CD4-positive, alpha-beta memory T cell (primary cell): ENCODE results near the gene ITPRIP. TPM values are rescaled to one million over a fixed set of nuclear protein-coding genes. Genes with fewer than 3 reads are reported as not detected.

ENCODE experiments used
- CTCF ChIA-PET: fragments of 350-600 bp; sonication (Branson Sonifier 250); formaldehyde crosslinking; loops from one replicate; lab custom pipeline; 2021; ENCODE audit warnings: inconsistent platforms; ENCODE audit not compliant: partially characterized antibody; lab: Charles Lee
- POLR2A ChIA-PET: fragments of 350-600 bp; sonication (Branson Sonifier 250); formaldehyde crosslinking; loops from one replicate; lab custom pipeline; 2021; ENCODE audit not compliant: partially characterized antibody; lab: Charles Lee
- DNase-seq, 5 donors: peaks; one replicate each; pipeline versions ENCODE4 v3.0.0 to v3.0.0-alpha.2; 2020 to 2022; ENCODE audit warnings: mixed read lengths in 1 of 5
- H3K27ac ChIP-seq: one replicate; pipeline ENCODE4 v1.7.0; 2013; ENCODE audit warnings: low read depth, low read length
- H3K27me3 ChIP-seq: 2 replicates; pipeline ENCODE4 v1.7.0; 2013; ENCODE audit warnings: mild to moderate bottlenecking, low read length, moderate library complexity; ENCODE audit not compliant: insufficient read depth
- H3K36me3 ChIP-seq: 2 replicates; pipeline ENCODE4 v1.7.0; 2013; ENCODE audit warnings: mild to moderate bottlenecking, low read length, moderate library complexity; ENCODE audit not compliant: insufficient read depth
- H3K4me1 ChIP-seq: 2 replicates; pipeline ENCODE4 v1.7.0; 2013; ENCODE audit warnings: mild to moderate bottlenecking, low read length, moderate library complexity; ENCODE audit not compliant: insufficient read depth
- H3K4me3 ChIP-seq, 2 donors: one replicate each; pipeline ENCODE4 v1.7.0; 2013; ENCODE audit warnings: low read length in 2 of 2, mild to moderate bottlenecking in 1 of 2
- H3K9me3 ChIP-seq, 2 donors: one replicate each; pipeline ENCODE4 v1.7.0; 2013; ENCODE audit warnings: low read length in 2 of 2, control low read depth in 1 of 2; ENCODE audit not compliant: control insufficient read depth in 1 of 2
- H3K27ac Mint-ChIP-seq, 7 donors: one replicate each; pipeline ENCODE4 v1.8.0; 2020 to 2021; ENCODE audit warnings: mixed read lengths in 7 of 7, mild to moderate bottlenecking in 6 of 7, inconsistent platforms in 3 of 7, moderate library complexity in 3 of 7
- H3K27me3 Mint-ChIP-seq, 2 donors: one replicate each; pipeline ENCODE4 v1.8.0; 2020 to 2021; ENCODE audit warnings: mixed read lengths in 2 of 2
- H3K36me3 Mint-ChIP-seq, 2 donors: one replicate each; pipeline ENCODE4 v1.8.0; 2020 to 2021; ENCODE audit warnings: mixed read lengths in 2 of 2, inconsistent platforms in 1 of 2, mild to moderate bottlenecking in 1 of 2
- H3K4me1 Mint-ChIP-seq, 4 donors: one replicate each; pipeline ENCODE4 v1.8.0; 2020 to 2021; ENCODE audit warnings: mixed read lengths in 4 of 4, mild to moderate bottlenecking in 1 of 4
- H3K4me3 Mint-ChIP-seq, 8 donors: one replicate each; pipeline ENCODE4 v1.8.0; 2020 to 2021; ENCODE audit warnings: mixed read lengths in 8 of 8, mild to moderate bottlenecking in 7 of 8, moderate library complexity in 6 of 8, inconsistent platforms in 3 of 8
- H3K9me3 Mint-ChIP-seq, 8 donors: one replicate each; pipeline ENCODE4 v1.8.0; 2020 to 2021; ENCODE audit warnings: mixed read lengths in 8 of 8, mild to moderate bottlenecking in 5 of 8, inconsistent platforms in 3 of 8, moderate library complexity in 1 of 8
- intact Hi-C: fragments of 100-400 bp; cut with micrococcal nuclease; formaldehyde crosslinking; loops from one replicate; pipeline ENCODE4 v1.15.1; 2023
- polyA plus RNA-seq, 2 donors: library from polyadenylated mRNA; unstranded; fragments of 300-500 nt; fragmentation: Illumina TruSeq; gene quantifications; one replicate each; pipeline ENCODE4 v1.2.3, GENCODE V29; 2021
- total RNA-seq, 2 experiments: library from RNA; stranded (reverse); gene quantifications; one replicate each; pipeline ENCODE4 v1.2.3, GENCODE V29; 2021

Gene ITPRIP
- total and polyA plus RNA-seq, 4 experiments from 2014 or later: 10.3 to 15.7 (median 14.2) TPM

GRCh38 chr10:104318810-104319741, 19.2 kb downstream of the ITPRIP start:
- Histone ChIP-seq H3K27me3 (no peaks in the 10 kb centered on the region), H3K27ac (no peak overlapping the region), H3K4me1 (peaks cover 51% of the 10 kb centered on the region), H3K36me3 (peaks cover 18% of the 10 kb centered on the region), H3K9me3 (no peaks in the 10 kb centered on the region), H3K4me3 (no peak overlapping the region)
- ChIA-PET CTCF (interaction anchor here (1.0 to 1.4 kb wide), 3 partner anchors 13 to 35 kb away, joined by 3 to 6 read pairs (median 5); partner anchors contain the start of gene CFAP58), POLR2A (interaction anchor here (6.0 to 11.4 kb wide), 2 partner anchors 10 to 19 kb away, joined by 72 to 179 read pairs; partner anchors contain the start of gene ITPRIP)
- Mint-ChIP-seq H3K9me3 (peaks cover 0 to 3% (median 0%) of the 10 kb centered on the region in 8 donors), H3K4me3 (no peak overlapping the region), H3K36me3 (peaks cover 5 to 31% of the 10 kb centered on the region in 2 donors), H3K27me3 (no peaks in the 10 kb centered on the region), H3K4me1 (peaks cover 42 to 72% (median 61%) of the 10 kb centered on the region in 4 donors), H3K27ac (peak overlapping the region in 6 of 7 donors; percentile 15 to 66 (median 51))
- intact Hi-C loops: no loop called here
- DNase-seq: no peak

- intact Hi-C loops: no loop called here
- Histone ChIP-seq H3K9me3 (no peaks in the 10 kb centered on the region), H3K4me1 (peaks cover 43% of the 10 kb centered on the region), H3K27me3 (no peaks in the 10 kb centered on the region), H3K4me3 (no peak overlapping the region), H3K27ac (no peak overlapping the region), H3K36me3 (peaks cover 26% of the 10 kb centered on the region)
- no peaks in the 10 kb centered on the region for H3K27me3 Mint-ChIP-seq
- no peak overlapping the region for H3K4me3 Mint-ChIP-seq
- peaks cover 35 to 65% (median 55%) of the 10 kb centered on the region in 4 donors for H3K4me1 Mint-ChIP-seq
- peaks cover 8 to 37% of the 10 kb centered on the region in 2 donors for H3K36me3 Mint-ChIP-seq
- peak overlapping the region in 3 of 7 donors; percentile 9 to 65 (median 27) for H3K27ac Mint-ChIP-seq
- ChIA-PET POLR2A (no interaction called here), CTCF (interaction anchor here (1.0 to 7.4 kb wide), 3 partner anchors 12 to 35 kb away, joined by 3 to 47 read pairs (median 6); partner anchors contain the start of gene CFAP58)
- DNase-seq: no peak
- H3K9me3 Mint-ChIP-seq: peaks cover 0 to 3% (median 0%) of the 10 kb centered on the region in 8 donors
These were observed 19.9 kb downstream of the ITPRIP start for GRCh38 chr10:104318326-104318725.

GRCh38 chr10:104317726-104318299, 20.5 kb downstream of the ITPRIP start:
- intact Hi-C loops: no loop called here
- Histone ChIP-seq H3K27me3 (no peaks in the 10 kb centered on the region), H3K9me3 (no peaks in the 10 kb centered on the region), H3K36me3 (peaks cover 29% of the 10 kb centered on the region), H3K27ac (no peak overlapping the region), H3K4me3 (no peak overlapping the region), H3K4me1 (peaks cover 38% of the 10 kb centered on the region)
- Mint-ChIP-seq H3K4me1 (peaks cover 31 to 64% (median 52%) of the 10 kb centered on the region in 4 donors), H3K9me3 (no peaks in the 10 kb centered on the region), H3K4me3 (no peak overlapping the region), H3K27me3 (no peaks in the 10 kb centered on the region), H3K27ac (peak overlapping the region in 2 of 7 donors; percentile 9 to 65), H3K36me3 (peaks cover 8 to 42% of the 10 kb centered on the region in 2 donors)
- POLR2A ChIA-PET: no interaction called here
- CTCF ChIA-PET: interaction anchor here (7.4 kb wide), 1 partner anchor 26 kb away, joined by 47 read pairs; no protein-coding TSS in a partner anchor
- DNase-seq: no peak

DNA sequence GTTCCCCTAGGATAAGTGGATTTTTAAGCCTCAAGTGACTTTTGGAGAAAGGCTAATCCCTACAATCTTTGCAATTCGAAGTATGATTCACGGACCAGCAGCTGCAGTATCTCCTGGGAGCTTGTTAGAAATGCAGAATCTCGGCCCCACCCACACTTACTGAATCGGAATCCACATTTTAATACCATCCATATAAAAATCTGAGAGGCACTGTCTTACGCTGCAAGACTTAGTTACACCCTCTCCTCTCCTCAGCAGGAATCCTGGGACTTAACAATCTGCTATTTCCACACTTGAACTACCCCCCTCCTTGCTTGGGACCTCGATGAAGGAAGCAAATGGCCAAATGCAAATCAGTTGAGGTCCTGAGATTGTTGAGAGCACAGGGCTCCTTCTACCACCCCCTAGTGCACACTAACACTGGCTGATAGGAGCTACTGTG, 21.0 kb downstream of the ITPRIP start:
- intact Hi-C loops: no loop called here
- Histone ChIP-seq H3K9me3 (no peaks in the 10 kb centered on the region), H3K27me3 (no peaks in the 10 kb centered on the region), H3K36me3 (peaks cover 35% of the 10 kb centered on the region), H3K4me1 (peaks cover 33% of the 10 kb centered on the region), H3K4me3 (no peak overlapping the region), H3K27ac (no peak overlapping the region)
- H3K27me3 Mint-ChIP-seq: no peaks in the 10 kb centered on the region
- H3K36me3 Mint-ChIP-seq: peaks cover 13 to 45% of the 10 kb centered on the region in 2 donors
- DNase-seq: no peak
- H3K4me1 Mint-ChIP-seq: peaks cover 26 to 62% (median 48%) of the 10 kb centered on the region in 4 donors
- ChIA-PET POLR2A (no interaction called here), CTCF (interaction anchor here (1.0 to 8.1 kb wide), 3 partner anchors 10 to 34 kb away, joined by 3 to 65 read pairs (median 47); partner anchors contain the start of gene CFAP58)
- H3K9me3 Mint-ChIP-seq: no peaks in the 10 kb centered on the region
- H3K27ac Mint-ChIP-seq: peak overlapping the region in 3 of 7 donors; percentile 17 to 64 (median 19)
- no peak overlapping the region for H3K4me3 Mint-ChIP-seq

DNA sequence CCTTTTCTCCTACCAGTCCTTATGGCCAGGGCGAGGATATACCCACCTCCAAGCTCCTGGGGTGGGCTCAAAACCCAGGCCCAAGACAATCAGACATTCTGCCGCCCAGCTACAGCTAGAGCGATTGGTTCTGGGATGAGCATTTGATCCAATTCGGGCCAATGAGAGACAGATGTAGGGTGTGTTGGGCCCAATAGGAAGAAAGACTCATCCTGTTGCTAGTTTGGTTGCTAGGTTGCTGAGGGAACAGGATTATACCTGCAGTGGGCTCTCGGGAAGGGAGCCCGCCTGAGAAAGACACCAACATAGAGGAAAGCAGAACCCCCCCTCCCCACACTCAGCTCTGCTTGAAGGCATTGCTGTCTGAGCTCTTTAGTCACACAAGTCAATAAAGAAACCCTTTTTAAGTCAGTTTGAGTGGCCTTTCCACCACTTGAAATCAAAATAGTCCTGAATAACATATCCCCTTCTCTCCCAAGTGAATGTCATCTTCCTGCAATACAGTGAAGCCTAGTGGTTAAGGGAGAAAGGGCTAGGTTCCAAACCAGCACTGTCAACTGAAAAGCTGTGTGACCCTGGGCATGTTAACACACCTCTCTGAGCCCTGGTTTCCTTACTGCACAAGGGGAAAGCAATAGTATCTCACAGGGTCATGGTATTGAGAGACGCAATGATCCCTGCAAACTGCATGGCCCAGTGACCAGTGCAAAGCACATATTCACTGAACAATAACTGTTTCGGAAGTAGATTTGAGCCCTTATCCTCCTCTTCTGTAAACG, 21.8 kb downstream of the ITPRIP start:
- Histone ChIP-seq H3K36me3 (peaks cover 36% of the 10 kb centered on the region), H3K4me3 (no peak overlapping the region), H3K4me1 (peaks cover 25% of the 10 kb centered on the region), H3K27ac (no peak overlapping the region), H3K27me3 (no peaks in the 10 kb centered on the region), H3K9me3 (no peaks in the 10 kb centered on the region)
- Mint-ChIP-seq H3K27me3 (no peaks in the 10 kb centered on the region), H3K4me1 (peaks cover 21 to 58% (median 43%) of the 10 kb centered on the region in 4 donors), H3K27ac (peak overlapping the region in 1 of 7 donors; percentile 10), H3K4me3 (no peak overlapping the region), H3K36me3 (peaks cover 17 to 44% of the 10 kb centered on the region in 2 donors), H3K9me3 (no peaks in the 10 kb centered on the region)
- ChIA-PET POLR2A (interaction anchor here (2.8 kb wide), 1 partner anchor 22 kb away, joined by 8 read pairs; the partner anchor contains the start of gene ITPRIP), CTCF (interaction anchor here (1.0 to 8.1 kb wide), 4 partner anchors 9 to 35 kb away, joined by 3 to 65 read pairs (median 32); partner anchors contain the start of gene CFAP58)
- no peak for DNase-seq
- intact Hi-C loops: no loop called here

- Mint-ChIP-seq H3K4me1 (peaks cover 18 to 54% (median 35%) of the 10 kb centered on the region in 4 donors), H3K27ac (no peak overlapping the region), H3K27me3 (no peaks in the 10 kb centered on the region), H3K36me3 (peaks cover 17 to 44% of the 10 kb centered on the region in 2 donors), H3K4me3 (no peak overlapping the region), H3K9me3 (no peaks in the 10 kb centered on the region)
- POLR2A ChIA-PET: interaction anchor here (1.1 to 2.8 kb wide), 2 partner anchors 10 to 23 kb away, joined by 3 to 8 read pairs; partner anchors contain the start of gene ITPRIP
- Histone ChIP-seq H3K4me3 (no peak overlapping the region), H3K4me1 (peaks cover 17% of the 10 kb centered on the region), H3K36me3 (peaks cover 36% of the 10 kb centered on the region), H3K27me3 (no peaks in the 10 kb centered on the region), H3K27ac (no peak overlapping the region), H3K9me3 (no peaks in the 10 kb centered on the region)
- CTCF ChIA-PET: interaction anchor here (1.1 to 8.1 kb wide), 4 partner anchors 10 to 36 kb away, joined by 3 to 65 read pairs (median 32); partner anchors contain the start of genes CFAP58 and ITPRIP
- intact Hi-C loops: no loop called here
- no peak for DNase-seq
These were observed 22.8 kb downstream of the ITPRIP start for GRCh38 chr10:104315486-104315921.
